ENCODE data around the gene LARGE1. TPM values are rescaled to one million over a fixed set of nuclear protein-coding genes. Genes with fewer than 3 reads are reported as not detected.

The LARGE1 gene
- total RNA-seq, 2 donors from 2014 or later, result 80.5 to 101 TPM

DNA sequence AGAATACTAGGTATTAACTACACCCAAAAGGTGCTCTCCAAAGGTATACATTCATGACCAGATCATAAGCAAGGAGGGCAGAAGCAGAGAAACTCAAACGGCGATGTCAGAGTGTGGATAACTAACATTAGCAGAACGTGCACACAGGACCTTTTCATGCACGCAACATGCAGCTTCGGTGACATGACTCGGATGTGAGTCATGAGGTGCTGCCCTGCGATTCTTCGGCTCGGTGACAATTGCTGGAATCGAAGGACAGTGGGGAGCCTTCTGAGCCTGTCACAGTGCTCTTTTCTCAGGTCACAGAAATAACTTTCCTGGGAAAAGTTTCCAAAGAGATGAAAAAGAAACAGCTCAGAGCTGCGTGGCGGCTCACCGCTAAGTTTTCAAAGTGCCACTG is 443.6 kb downstream of the LARGE1 start:
- no peak for DNase-seq (ENCODE audit: low spot score)
- no peak overlapping the region for H3K27ac ChIP-seq

DNA sequence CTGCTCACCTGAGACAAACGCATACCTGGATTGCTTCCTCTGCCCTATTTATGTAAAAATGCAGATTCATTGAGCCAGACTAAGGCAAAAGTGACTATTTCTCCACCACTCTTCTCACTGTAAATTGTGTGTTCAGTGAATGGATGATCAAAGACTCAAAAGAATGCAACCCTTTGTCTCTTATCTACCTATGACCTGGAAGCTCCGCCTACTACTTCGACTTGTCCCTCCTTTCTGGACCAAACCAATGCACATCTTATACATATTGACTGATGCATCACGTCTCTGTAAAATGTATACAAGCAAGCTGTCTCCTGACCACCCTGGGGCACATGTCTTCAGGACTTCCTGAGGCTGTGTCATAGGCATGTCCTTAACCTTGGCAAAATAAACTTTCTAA is 444.1 kb downstream of the LARGE1 start:
- no peak overlapping the region for H3K4me3 ChIP-seq
- TF ChIP-seq, protein P1, sequence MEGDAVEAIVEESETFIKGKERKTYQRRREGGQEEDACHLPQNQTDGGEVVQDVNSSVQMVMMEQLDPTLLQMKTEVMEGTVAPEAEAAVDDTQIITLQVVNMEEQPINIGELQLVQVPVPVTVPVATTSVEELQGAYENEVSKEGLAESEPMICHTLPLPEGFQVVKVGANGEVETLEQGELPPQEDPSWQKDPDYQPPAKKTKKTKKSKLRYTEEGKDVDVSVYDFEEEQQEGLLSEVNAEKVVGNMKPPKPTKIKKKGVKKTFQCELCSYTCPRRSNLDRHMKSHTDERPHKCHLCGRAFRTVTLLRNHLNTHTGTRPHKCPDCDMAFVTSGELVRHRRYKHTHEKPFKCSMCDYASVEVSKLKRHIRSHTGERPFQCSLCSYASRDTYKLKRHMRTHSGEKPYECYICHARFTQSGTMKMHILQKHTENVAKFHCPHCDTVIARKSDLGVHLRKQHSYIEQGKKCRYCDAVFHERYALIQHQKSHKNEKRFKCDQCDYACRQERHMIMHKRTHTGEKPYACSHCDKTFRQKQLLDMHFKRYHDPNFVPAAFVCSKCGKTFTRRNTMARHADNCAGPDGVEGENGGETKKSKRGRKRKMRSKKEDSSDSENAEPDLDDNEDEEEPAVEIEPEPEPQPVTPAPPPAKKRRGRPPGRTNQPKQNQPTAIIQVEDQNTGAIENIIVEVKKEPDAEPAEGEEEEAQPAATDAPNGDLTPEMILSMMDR (IDR thresholded peaks at IDR 0.05), result no peak
- no peak overlapping the region for H3K27ac ChIP-seq
- H3K27me3 ChIP-seq, result no peaks in the 10 kb centered on the region
- H3K4me1 ChIP-seq, result peaks cover 0 to 12% of the 10 kb centered on the region in 2 donors
- no peak for DNase-seq (ENCODE audit: low spot score)
- H3K9me3 ChIP-seq, result no peaks in the 10 kb centered on the region
- no peaks in the 10 kb centered on the region for H3K36me3 ChIP-seq

More for the DNA sequence above, 443.6 kb downstream of the LARGE1 start:
- Histone ChIP-seq H3K4me3 (no peak overlapping the region), H3K27me3 (no peaks in the 10 kb centered on the region), H3K9me3 (no peaks in the 10 kb centered on the region), H3K4me1 (peaks cover 0 to 12% of the 10 kb centered on the region in 2 donors), H3K36me3 (no peaks in the 10 kb centered on the region)
- TF ChIP-seq, protein P1 (IDR thresholded peaks at IDR 0.05), result no peak

DNA sequence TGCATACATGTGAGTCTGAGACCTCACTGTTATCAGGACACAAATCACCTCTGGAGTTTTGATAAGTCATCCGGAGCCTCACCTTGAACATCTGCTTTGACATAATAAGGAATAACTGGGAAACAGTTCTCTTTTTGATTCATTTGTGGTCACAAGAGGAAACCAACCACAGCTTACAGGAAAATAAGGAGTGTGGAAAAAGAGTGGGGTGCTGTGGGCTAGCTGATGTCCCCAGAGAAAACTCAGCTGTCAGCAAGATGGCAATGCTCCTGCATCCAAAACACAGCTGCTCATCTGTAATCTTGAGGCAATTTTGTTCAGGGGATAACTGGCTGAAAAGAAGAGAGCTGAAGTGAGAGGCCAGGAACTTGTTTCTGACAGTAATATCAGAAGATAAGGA is 445.7 kb downstream of the LARGE1 start:
- Histone ChIP-seq H3K27ac (no peak overlapping the region), H3K4me1 (peaks cover 0 to 12% of the 10 kb centered on the region in 2 donors), H3K36me3 (no peaks in the 10 kb centered on the region), H3K27me3 (no peaks in the 10 kb centered on the region), H3K9me3 (no peaks in the 10 kb centered on the region), H3K4me3 (no peak overlapping the region)
- TF ChIP-seq, protein P1 (IDR thresholded peaks at IDR 0.05), result no peak
- DNase-seq (ENCODE audit: low spot score), result no peak

DNA sequence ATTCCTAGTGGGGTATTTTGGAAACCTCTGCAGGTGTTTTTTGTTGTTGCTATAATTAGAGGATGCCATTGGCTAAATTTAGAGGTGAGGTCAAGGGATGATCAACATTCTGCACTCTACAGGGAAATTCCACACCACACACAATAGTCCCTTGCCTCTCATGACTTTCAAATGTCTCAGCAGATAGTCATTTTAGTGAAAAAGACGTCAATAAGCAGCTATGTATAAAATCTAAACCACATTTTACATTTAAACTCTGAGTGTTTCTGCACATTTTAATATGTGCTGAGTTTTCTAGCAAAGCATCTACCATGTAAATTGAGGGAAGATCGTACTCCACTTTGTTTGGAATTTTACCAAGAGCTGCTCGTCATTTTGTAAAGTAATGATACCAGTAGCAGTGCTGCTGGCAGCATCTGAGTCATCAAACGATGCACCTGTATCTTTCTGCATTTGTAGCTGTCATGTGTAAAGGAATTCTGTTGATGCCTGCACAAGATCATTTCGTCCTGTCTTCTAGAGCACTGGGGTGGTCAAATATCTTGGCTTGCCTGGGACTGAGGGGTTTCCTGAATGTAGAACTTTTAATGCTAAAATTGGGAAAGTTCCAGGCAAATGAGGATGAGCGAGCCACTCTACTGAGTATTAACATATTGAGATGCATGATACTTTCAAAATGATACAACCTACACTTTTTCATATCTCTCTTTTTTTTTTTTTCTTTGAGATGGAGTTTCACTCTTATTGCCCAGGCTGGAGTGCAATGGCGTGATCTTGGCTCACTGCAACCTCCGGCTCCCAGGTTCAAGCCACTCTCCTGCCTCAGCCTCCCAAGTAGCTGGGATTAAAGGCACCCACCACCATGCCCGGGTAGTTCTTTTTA is 447.6 kb downstream of the LARGE1 start:
- no peak overlapping the region for H3K4me3 ChIP-seq
- DNase-seq (ENCODE audit: low spot score), result no peak
- H3K9me3 ChIP-seq, result no peaks in the 10 kb centered on the region
- no peaks in the 10 kb centered on the region for H3K36me3 ChIP-seq
- peaks cover 0 to 16% of the 10 kb centered on the region in 2 donors for H3K4me1 ChIP-seq
- H3K27me3 ChIP-seq, result no peaks in the 10 kb centered on the region
- TF ChIP-seq, protein P1 (IDR thresholded peaks at IDR 0.05), result no peak
- H3K27ac ChIP-seq, result peak overlapping the region in 1 of 2 donors; percentile 48

DNA sequence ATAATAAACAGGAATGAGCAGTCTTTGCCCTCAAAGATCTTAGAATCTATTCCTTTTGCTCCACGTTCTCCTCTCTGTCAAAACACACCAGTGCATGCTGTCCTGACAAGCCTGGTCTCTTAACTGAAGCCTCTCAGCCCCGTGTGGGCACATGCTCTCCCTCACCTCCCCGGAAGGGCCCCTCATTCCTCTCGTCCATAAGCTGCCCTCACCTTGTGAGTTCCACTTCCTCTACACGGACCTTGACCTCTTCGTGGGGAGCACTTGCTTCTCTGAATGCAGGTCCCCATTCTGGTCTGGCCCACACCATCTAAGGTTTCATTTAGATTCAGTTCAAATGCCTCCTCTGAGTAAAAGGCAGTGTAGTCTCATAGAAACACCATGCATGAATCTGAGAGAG is 449.8 kb downstream of the LARGE1 start:
- DNase-seq (ENCODE audit: low spot score), result no peak
- TF ChIP-seq, protein P1 (IDR thresholded peaks at IDR 0.05), result no peak
- no peaks in the 10 kb centered on the region for H3K36me3 ChIP-seq
- H3K4me1 ChIP-seq, result peaks cover 0 to 34% of the 10 kb centered on the region in 2 donors
- H3K4me3 ChIP-seq, result no peak overlapping the region
- H3K27me3 ChIP-seq, result no peaks in the 10 kb centered on the region
- H3K9me3 ChIP-seq, result no peaks in the 10 kb centered on the region
- no peak overlapping the region for H3K27ac ChIP-seq

All from right atrium auricular region (tissue), 2 donors.